Activated CD4-positive, CD25-positive, alpha-beta regulatory T cell treated with anti-CD3 and anti-CD28 coated beads, Interleukin-2, amount 50 U/mL, for 72 hours (primary cell): ENCODE results near the gene TBATA.

Experiments
- DNase-seq: peaks from one replicate; pipeline ENCODE4 v3.0.0; 2021

The TBATA gene

DNA sequence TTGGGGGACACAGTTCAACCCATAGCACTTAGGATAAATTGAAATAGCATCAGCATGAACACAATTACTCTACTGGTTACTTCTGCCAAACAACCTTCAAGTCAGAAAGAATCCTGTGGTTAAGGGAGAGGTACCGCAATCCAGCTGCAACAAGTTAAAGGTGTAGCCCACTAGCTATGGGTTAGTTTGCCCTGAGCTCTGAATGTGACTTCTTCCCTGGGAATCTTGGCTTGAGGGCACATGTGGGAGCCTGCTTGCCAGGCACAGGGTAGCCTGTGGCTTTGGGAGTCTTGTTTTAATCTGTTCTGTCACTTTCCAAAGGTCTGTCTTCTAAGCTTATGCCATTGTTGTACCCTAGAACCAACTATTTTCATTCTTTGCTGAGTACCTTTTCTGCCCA, 21.7 kb upstream of the TBATA start:
- no peak for DNase-seq

DNA sequence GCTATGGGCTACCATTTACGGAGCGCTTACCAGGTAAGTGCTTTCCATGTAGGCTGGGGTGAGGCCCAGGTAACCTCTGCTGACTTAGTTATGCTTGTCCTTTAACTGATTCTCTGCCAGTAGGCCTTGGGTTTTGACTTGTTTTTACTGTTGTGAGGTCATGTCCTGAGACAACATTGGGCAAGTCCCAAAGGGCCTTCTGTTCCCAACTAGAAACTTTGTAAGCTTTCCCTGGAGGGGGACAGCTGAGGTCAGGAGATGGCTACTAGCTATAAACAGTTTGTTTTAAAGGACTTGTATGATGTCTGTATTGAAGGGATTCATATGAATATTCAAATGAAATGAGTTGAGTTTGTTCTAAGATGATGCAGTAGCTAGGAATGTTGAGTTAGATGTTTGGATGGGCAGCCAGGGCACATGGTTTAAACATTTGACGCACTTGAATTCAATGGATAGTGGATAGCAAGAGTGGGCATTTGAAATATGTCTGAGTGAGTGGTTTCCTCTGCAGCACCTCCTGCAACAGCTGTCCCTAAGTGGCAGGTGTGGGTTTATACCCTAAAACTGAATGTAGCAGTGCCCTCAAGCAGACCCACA, 20.5 kb upstream of the TBATA start:
- no peak for DNase-seq

DNA sequence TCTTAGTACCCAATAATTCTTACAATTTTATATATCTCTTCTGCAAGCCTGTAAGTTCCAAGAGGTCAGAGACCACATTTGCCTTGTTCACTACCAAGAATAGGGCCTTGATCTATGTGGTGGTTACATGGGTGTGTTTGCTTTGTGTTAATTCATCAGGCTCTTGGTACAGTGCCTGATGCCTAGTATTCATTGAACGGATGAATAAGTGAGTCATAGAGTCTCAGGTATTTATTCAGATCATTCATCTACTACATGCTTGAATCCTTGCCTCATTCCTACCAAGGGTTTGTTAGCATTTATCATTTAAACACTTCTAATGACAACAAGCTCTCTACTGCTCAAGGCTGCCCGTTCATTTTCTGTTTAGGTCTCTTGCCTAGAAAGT, 19.2 kb upstream of the TBATA start:
- DNase-seq = no peak

DNA sequence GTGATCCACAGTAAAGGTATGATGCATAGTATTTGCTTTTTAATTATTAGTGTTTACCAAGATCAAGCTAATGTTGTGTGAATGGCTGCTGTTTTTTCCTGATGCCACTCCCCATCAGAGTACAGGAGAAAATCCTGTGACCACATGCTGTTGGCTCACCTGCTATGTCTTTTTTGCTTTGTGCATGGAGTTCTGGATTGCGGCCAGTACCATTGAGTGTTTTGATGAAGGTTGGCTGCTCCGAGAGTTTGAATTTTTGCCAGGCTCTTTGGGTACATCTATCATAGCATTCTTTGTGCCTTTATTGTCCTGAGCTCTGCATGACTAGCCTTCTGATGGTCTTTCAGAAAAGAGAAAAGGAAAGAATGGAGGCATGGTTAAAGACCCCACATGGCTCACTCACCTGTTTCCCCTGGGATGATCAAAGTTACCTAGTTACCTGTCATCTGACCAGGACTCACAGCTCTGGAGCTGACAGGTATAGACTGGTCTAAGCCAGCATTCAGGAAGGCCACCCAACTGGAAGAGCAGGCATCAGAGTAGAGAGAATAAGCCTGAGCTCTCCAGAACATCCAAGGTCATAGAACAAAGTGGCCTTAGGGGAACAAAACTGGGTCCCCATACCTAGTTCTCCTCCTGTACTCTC, 18.7 kb upstream of the TBATA start:
- DNase-seq = no peak

DNA sequence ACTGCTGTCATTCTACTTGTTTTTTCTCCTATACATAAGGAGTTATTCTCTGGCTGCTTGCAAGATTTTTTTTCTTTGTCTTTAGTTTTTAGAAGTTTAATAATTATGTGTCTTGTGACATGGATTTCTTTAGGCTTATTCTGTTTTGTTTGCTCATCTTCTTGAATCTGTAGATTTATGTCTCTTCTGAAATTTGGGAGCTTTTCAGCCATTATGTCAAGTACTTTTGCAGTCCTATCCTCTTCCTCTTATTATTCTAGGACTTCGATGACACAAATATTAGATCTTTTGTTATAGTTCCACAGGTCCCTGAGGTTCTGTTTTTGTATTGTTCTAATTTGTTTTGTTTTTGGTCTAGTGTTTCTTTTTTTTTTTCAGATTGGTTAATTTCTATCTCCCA, 16.7 kb upstream of the TBATA start:
- DNase-seq = no peak

DNA sequence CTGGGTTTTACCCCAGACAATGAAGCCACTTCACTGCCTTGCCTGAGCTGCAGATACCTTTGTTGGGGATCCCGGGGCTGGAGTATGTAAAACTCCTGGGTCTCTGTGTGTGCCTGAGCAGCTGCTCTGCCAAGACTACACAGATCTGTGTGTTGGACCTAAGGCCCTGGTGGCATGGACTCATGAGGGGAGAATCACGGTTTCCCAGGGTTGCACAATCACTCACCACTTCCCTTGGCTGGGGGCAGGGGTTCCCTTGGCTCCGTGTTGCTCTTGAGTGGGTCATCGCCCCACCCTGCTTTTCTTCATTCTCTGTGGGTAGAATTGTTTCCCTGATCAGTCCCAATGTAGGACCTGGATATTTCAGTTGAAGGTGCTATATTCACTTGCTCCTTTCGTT, 13.9 kb upstream of the TBATA start:
- no peak for DNase-seq

DNA sequence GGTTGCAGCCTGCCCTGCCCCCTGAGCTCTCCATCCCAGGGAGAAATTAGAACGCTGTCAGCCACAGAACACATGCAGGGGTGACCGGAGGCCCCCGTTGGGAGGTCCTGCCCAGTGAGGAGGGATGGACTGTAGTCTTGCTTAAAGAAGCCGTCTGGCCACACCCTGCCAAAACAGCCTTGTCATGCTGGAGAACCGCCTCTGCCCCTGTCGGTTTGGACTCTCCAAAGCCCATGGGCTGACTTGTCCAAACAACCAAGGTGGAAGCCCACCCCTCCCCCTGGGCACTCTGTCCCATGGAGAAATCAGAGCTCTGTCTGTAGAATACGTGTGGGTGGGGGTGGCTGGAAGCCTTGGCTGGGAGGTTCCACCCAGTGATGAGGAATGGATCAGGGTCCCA, 12.7 kb upstream of the TBATA start:
- no peak for DNase-seq

DNA sequence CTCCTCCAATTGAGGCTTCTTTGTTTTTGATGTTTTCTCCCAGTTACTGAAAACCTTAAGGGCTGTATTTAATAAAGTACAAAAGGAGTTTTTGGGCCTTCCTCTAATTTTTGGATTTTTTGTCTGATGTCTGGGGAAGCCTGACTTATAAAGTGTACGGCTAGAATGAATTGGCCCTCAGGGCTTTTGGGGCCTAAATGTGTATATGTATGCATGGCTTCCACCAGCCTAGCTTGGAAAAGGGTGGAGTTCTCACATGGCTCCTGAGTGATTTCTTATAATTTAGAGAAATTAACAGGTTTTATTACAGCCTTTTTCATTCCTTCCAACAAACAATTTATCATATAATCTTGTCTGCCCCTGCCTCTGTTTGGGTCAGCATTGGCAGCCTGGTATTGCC, 10.4 kb upstream of the TBATA start:
- no peak for DNase-seq

DNA sequence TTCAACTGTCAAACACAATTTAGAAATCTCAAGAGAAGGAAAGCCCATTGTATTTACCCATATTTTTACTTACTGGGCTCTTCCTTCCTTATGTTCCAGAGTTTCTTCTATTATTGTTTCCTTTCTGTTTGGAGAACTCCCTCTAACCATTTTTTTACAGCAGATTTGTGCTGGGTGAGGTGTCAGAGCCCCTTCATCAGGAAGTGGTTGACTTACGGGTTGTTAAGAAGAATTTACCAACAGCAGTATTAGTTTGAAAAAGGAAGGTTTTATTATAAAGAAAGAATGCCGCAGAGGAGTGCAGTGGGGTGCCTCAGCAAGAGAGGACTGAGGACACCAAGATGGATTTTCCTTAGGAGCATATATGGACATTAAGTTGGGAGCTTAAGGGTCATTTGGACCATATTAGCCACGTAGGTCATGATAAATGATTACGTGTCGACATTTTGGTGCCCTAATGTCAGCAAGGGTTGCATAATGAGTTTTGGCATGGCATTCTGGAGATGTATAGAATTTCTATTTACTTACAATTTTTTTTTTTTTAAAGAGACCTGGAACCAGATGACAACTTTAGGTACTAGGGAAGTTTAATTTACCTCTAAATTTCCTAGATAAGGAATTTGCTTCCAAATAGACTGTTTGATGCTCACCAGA, 6.3 kb upstream of the TBATA start:
- DNase-seq = no peak

DNA sequence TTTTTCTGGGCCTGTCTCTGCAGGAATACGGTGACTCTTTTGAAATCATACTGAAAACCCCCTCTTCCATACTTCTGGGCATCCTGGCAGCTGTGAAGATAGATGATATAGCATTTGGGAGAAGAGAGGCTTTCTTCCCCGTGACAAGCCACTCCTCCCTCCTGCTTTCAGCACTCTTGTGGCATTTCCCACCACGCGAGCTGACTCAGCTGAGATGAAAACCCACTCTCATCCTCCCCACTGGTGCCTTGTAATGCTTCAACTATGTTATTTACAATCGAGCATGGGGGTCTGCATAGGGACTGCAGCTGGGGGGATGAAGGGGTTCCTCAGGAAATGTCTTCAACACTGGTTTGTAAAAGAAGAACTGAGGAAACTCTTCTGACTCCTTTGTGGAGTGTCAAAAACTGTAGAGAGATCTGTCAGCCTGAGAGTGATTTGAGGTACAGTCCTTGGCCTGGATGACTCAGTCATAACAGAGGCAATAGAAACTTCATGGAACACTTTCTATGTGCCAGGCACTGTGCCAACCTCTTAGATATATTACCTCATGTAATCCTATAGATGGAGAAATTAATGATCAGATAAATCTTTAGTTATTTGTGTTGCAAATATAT, 1.7 kb upstream of the TBATA start:
- no peak for DNase-seq

DNA sequence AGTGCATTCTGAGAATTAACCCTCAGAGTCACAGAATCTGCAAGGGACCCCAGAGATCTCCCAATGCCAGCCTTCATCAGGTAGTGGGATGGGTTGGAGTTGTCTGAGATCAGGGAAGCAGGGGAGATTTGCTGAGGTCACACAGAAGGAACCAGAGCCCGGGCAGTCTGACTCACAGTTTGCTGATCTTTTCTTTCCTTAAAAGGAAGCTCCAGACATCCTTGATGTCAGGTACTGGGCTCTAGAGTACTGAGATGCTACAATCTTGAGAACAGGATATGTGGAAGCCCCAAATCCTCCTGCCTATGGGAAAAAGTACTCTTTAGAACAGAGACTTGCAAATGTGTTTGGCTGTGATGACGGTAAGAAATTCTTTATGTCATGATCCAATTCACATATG, 706 bp downstream of the TBATA start:
- DNase-seq = no peak

DNA sequence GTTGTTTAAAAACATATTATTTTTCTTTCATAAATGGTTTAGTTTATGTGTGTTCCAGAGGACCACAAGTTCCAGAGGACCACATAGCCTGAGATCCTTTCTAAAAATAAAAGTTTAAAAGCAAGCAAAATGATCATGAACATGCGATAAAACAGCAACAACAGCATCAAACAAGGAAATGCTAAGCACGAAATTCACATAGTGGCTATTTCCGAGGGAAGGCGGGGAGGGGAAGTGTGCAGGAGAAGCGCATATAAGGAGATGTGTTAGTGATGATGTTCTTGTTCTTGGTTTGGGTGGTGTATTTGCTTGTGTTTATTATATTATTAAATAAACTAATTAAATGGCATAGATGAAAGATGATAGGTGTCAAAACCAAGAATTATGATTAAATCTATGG, 1.2 kb downstream of the TBATA start:
- DNase-seq = no peak

DNA sequence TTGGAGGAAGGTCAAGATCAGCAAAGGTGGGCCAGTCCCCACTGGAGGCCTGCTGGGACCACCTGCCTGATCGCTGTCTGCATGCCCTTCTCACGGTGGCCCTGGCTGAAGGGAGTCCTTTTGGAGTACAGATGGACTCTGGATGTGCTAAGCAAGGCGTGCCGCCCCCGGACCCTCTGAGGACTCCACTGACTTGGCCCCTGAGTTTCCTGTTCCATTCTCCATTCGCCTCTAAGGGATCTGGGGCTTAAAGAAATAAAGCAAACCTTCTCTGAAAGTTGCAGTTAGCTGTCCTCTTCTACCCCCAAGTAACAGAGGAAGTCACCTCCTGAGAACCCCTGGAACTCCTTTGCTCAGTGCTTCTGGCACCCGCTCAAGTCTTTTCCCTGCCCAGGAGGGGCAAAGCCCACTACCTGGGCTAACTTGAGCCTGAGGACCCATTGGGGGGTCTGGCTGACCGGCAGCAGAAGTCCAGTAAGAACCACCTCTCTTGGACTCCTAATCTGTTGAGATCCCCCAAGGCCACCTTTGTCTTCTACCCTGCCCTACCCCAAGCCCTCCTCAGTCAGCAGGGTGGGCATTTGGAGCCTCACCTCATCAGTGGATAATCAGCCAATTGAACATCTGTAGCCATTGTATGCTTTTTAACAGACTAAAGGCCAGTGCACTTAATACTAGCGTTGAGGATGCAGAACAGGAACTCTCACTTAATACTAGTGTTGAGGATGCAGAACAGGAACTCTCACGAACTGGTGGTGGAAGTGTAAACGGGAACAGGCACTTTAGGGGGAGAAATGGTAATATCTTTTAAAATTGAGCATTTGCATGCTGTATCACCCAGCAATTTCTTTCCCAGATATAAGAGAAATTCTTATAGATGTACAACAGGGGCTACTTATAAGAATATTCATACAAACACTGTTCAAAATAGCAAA, 2.2 kb downstream of the TBATA start:
- DNase-seq = no peak

DNA sequence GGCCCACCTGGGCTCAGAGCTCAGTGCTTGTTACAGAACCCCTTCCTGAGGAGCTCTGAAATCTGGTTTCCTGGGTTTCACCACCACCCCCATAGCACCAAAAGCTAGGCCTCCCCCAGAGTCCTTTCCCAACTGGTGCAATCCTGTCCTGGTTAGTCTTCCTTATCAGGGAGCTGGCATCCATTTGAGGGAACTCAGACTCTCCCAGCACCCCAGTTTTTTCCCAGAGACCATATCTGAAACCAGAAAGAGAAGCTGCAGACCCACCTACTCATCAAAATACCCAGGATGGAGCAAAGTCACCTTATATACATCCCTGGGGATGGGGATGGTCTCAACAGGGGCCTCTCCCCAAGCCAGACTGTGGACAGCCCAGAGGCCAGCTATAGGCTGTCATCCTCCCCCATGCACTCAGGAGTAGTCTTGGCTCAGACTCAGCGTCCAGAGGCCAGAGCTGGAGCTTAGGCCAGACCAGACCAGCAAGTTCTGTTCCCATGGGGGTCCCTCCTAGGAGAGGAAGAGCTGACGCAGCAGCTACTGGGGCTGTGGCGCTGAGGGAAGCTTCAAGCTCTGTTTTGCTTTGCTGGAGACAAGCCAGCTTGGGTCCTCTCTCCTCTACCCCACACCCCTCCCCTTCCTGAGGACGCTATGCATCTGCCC, 3.0 kb downstream of the TBATA start:
- no peak for DNase-seq

DNA sequence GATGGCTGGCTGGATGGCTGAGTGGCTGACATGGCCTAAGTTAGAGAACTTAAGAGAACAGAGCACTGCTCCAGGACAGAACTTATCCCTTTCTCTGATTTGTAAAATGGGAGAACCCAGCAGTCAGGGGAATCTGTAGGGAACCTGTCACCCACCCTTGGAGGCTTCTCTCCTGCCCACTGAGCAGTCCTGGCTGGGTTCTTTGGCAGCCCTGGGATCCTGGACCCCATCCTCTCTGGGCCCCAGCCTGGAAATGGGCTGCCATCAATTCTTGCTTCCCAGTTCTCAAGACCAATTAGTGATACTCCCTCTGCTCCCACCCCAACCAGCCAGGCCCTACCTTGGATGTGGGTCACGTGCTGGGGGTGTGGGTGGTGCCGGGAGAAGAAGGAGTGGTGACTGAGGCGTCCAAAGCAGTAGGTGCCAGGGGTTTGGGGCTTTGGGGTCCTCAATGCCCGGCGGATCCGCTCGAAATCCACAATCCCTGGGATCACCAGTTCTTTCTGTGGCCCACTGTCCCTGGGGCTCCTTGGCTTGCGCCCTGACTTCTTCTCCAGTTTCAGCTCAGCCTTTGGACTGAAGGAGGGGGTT, 3.6 kb downstream of the TBATA start:
- DNase-seq = no peak

DNA sequence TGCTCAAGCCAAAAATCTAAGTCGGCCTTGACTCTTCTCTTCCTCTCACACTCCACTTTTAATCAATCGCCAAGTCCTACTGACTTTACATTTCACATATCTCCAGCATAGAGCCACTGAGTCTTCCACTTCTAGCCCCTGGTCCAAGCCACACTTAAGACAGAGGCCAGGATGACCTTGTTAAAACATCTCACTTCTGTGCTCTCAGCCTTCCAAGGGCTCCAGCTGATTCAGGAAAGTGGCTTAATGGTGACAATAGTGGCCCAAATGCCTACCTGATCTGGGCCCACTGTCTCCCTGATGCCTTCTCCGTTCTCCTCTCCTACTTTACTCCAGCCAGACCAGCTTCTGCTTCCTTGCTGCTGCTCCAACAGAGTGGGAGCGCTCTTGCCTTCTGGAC, 4.4 kb downstream of the TBATA start:
- DNase-seq = no peak

DNA sequence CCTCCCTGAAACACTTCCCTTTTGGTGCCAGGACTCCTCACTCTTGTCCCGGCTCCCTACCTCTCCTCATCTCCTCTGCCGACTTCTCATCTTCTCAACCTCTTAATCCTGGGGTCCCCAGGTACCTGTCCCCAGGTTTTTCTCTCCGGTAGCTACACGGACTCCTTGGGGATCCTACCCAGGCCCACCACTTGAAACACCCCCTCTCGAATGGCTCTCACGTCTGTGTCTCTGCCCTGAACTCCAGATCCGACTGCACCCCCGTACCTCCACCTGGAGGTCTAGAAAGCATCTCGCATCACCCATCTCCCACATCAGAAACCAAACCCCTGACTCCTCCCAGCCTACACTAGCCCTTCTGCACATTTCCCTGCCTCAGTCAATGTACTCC, 4.8 kb downstream of the TBATA start:
- DNase-seq = no peak

DNA sequence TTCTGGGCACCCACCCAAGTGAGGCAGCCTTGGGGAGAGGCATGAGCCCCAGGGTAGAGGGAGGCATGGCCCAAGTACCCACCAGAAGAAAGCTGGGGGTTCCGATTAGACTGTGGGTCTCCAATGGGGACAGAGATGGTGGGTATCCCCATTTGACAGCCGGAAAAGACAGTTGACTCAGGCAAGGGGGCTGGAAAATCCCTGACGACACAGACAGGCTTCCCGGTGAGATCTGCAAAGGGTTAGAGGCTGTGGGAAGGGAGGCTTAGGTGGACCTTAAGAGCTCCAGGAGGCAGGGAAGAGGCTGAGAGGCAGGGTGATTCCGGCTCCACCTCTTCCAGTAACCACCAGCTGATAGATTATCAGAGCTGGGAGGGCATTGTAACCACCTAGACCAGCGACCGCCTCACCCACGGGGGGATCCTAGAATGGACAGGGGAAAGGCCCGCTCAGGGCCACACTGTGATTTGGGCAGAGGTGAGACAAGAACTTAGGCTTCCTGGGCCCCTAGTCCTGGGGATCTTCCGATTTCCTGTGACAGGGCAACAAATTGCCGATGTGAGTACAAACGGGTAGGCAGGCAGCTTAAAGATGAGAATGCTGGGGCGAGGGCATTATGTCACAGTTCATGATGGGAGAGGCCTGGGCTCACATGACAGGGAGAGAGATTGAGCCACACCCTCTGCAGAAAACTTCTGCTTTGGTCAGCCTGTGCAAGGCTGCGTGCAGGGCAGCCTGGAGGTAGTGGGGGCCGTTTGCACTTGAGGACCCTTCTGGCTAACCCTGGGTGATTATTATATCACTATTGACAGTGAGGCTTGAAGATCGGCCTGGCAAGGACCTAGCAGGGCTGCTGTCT, 5.4 kb downstream of the TBATA start:
- no peak for DNase-seq

DNA sequence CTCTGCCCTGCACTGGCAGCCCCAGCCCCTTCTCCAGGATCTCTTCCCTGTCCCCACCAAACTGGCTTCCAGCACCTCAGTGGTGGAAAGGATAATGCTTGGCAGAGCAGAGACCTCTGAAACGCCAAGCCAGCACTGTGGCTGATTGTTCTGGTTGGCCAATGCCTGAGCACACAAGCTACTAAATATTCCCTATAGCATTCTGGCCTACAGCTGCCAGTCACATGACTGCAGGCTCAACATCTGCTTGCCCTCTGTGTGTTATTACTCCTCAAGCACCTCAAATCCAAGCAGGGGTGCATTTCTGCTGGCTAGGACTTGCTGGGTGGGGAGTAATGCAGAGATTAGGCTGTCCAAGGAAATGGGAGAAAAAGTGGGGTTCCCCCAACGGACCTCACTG, 6.1 kb downstream of the TBATA start:
- peak; percentile 6 for DNase-seq

DNA sequence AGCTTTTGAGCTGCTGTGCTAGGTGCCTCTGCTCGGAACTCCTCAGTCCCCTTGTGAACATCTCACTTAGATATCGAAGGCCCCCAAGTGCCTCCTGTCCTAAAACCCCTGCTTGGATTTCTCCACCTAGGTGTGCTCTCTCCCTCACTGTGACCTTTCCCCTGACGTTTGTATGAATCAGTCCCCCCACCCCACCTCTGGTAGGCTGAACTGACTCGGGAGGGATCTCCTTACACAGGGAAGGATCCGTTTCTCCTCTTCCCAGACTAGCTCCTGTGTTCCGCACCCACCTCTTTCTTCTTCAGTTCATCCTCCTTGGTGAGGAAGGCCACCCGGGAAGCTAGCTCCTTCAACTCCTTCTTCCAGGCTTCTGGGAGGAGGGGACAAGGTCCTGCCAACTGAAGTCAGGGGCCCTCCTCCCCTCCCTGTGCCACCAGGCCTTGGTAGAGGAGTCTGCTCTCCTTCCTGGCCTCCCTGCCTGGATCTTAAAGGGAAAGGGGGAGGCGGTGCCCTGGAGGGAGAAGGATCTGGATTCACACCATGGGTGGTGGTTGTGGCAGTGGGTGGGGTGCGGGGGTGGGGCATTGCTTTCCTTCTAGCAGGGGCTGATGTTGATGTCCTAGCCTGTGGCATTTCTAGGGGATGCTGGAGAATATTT, 6.8 kb downstream of the TBATA start:
- DNase-seq = peak; percentile 13
